ENCODE measurements around the gene GDNF. TPM values are rescaled to one million over a fixed set of nuclear protein-coding genes. Genes with fewer than 3 reads are reported as not detected.

Gene GDNF
- total RNA-seq, 3 donors from 2014 or later: 0.64 to 17.3 (median 0.94) TPM

- ATAC-seq (no peak), DNase-seq (no peak)
- H3K4me1 ChIP-seq (ENCODE audit: low read depth): no peaks in the 10 kb centered on the region
- intact Hi-C loops (cut with DNase I, micrococcal nuclease): no loop called here
- TF ChIP-seq CTCF (IDR thresholded peaks at IDR 0.05): no peak
- H3K9me3 ChIP-seq: no peaks in the 10 kb centered on the region
- H3K36me3 ChIP-seq (ENCODE audit: low read depth): no peaks in the 10 kb centered on the region
- no peak overlapping the region for H3K4me3 ChIP-seq
Measured at GRCh38 chr5:37846786-37847310, 7.0 kb upstream of the GDNF start.

- Histone ChIP-seq H3K4me3 (no peak overlapping the region), H3K36me3 (ENCODE audit: low read depth) (no peaks in the 10 kb centered on the region), H3K4me1 (ENCODE audit: low read depth) (no peaks in the 10 kb centered on the region), H3K9me3 (no peaks in the 10 kb centered on the region)
- intact Hi-C loops (cut with DNase I, micrococcal nuclease): no loop called here
- ATAC-seq (no peak), DNase-seq (no peak)
- TF ChIP-seq CTCF (IDR thresholded peaks at IDR 0.05): no peak
Measured at GRCh38 chr5:37844009-37844408, 4.2 kb upstream of the GDNF start.

DNA sequence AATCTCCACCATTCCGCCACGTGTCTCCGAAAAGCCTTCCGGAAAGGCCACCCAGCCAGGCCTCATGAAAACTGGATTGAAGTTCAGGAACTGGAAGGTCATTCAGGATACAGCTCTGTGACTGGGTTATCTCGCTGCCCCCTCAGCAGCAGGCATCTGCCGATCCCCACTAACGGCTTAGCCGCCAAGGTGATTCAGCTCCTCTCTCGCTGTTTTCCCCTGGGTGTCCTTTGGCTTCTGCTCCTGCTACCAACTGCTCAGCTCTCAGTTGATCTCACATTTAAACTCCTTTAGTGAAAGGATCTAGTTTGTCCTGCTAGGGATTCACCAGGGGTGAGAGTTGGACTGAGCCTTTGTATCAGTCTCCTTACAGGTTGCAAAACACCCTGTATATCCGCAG is 2.2 kb upstream of the GDNF start:
- no peak for DNase-seq
- no peak for TF ChIP-seq CTCF (IDR thresholded peaks at IDR 0.05)
- Histone ChIP-seq H3K36me3 (ENCODE audit: low read depth) (no peaks in the 10 kb centered on the region), H3K4me1 (ENCODE audit: low read depth) (peaks cover 6% of the 10 kb centered on the region), H3K4me3 (no peak overlapping the region), H3K9me3 (no peaks in the 10 kb centered on the region)
- no peak for ATAC-seq
- intact Hi-C loops (cut with DNase I, micrococcal nuclease): no loop called here

GRCh38 chr5:37841203-37841602 is 1.4 kb upstream of the GDNF start:
- no peak for ATAC-seq
- intact Hi-C loops (cut with DNase I, micrococcal nuclease): no loop called here
- H3K36me3 ChIP-seq (ENCODE audit: low read depth): no peaks in the 10 kb centered on the region
- TF ChIP-seq CTCF (IDR thresholded peaks at IDR 0.05): no peak
- DNase-seq: no peak
- peaks cover 6% of the 10 kb centered on the region for H3K4me1 ChIP-seq (ENCODE audit: low read depth)
- no peak overlapping the region for H3K4me3 ChIP-seq
- no peaks in the 10 kb centered on the region for H3K9me3 ChIP-seq

DNA sequence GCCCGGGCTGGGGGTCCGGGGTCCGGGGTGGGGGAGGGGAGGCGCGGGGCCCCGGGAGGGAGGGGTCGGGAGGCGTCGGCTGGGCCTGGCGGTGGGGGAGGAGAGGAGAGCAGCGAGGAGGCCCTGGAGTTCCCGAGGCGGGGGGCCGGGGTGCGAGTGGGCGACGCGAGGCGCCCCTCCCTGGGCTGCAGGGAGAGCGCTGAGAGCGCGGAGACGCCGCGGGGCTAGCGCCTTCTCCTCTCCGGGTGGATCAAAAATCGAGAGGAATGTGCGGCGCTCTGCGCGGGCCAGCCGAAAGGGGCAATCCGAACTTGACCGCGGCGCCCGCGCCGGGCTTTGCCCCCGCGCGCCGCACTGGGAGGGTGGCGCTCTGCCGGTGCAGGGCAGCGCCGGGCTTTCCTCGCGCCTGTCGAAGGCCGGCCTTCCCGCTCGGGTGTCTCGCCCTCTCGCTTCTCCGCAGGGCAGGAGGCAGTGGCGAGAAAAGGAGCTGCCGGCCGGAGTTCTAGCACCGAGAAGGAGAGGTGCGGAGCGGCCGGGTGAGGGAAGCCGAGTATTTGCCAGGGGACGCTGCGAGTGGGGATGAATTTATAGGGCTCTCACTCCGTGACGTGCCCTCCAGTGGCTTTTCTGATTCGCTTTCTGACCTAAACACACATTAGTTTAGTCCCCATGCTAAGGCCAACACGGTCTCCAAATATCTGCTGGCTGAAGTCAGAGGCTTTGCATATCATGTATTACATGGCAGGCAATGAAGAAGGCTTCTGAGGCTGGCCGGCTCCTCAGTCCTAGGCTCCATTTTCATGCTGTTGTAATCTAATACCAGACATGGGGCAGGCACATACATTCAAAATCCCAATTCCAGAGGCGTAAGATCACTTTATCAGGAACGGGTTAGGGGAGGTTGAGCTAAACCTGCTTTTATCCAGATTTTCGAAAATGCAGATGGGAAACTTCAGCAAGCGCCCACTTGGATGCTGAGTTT is 503 bp upstream of the GDNF start:
- Histone ChIP-seq H3K4me1 (ENCODE audit: low read depth) (peaks cover 6% of the 10 kb centered on the region), H3K36me3 (ENCODE audit: low read depth) (no peaks in the 10 kb centered on the region), H3K9me3 (no peaks in the 10 kb centered on the region), H3K4me3 (peak overlapping the region; percentile 3)
- intact Hi-C loops (cut with DNase I, micrococcal nuclease): no loop called here
- no peak for TF ChIP-seq CTCF (IDR thresholded peaks at IDR 0.05)
- DNase-seq (peak in 2 of 3 donors; percentile 32 to 50), ATAC-seq (peak; percentile 42)

Data from mucosa of descending colon (tissue), 3 donors.